HG03196 (cell line): ENCODE measurements around the gene SAXO1.

Experiments
- ATAC-seq: cut with Tn5 transposase; IDR thresholded peaks from one replicate; pipeline ENCODE4 v1.9.1; 2021; ENCODE audit not compliant: unreplicated experiment

Gene SAXO1

DNA sequence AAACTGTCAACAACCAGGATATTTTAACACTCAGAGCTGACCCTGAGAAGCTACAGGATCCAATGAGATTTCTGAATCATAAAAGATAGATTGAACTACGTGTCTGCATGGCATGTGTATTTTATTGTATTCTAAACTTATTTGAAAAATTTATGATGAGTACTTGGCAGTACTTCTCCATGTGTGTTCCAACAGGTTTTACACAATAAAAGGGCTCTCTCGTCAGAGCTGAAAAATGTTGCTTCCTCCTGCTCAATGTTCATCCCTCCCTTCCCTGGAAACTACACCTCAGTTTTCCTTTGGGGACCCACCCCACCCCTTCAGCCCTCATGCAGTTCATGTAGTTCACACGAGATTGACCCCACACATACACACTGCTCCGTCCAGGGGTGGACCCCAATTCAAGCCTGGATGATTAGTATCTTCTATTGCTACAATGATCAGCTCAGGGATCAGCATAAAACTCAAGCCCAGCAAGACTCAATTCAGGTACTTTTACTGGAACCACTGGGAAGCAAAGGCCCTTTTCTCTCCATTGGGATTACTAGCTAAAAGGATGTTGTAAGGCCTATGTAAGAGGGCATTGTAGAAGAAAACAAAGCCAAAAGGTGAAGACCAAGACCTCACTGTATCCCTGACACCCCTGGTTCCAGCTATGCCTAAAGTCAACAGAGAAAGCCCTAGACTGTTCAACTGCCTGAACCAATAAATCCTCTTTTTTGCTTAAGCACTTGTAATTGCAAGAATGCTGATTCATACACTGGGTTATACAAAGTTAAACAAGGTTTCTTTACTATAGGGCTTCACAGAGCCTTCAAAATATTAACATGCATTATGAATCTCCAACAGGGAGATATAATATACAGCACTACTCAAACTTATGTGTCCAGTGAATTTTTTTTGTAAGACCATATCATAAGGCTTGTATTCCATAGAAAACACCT is 112.6 kb downstream of the SAXO1 start:
- no peak for ATAC-seq

- no peak for ATAC-seq
Observed at GRCh38 chr9:18911714-18912342, 121.2 kb downstream of the SAXO1 start.

GRCh38 chr9:18910916-18911315 is 122.1 kb downstream of the SAXO1 start:
- no peak for ATAC-seq

- ATAC-seq: no peak
Observed at GRCh38 chr9:18910435-18910834, 122.6 kb downstream of the SAXO1 start.

- no peak for ATAC-seq
Observed at GRCh38 chr9:18909140-18910018, 123.6 kb downstream of the SAXO1 start.

DNA sequence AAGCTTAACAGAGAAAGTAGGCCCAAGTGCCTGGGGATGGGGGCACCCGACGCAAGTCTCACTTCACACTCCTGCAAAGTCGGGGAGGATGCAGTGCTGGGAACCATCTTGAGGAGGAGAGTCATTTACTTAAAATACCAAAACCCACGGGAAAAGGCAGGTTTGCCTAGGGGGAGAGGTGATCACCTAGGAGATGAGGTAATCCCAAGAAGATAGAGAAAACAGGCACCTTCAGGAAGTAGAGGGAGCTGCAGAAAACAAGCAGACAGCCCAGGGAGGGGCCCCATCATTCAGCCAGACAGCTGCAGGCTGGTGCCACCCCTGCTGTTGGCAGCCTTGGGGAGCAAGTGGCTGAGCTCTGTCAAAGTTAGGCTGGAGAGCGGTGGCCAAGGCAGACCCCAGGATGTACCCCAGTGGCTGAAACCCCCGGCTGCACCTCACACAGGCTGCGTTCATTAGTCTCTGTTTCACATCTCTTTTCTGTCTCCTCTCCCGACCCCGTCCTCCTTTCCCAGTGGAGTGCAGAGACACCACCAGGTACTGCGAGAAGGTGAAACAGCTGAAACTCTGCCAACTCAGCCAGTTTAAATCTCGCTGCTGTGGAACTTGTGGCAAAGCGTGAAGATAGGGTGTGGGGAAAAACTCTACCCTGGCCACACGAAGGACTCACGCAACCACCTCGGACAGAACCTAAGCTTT is 124.9 kb downstream of the SAXO1 start:
- ATAC-seq: no peak

DNA sequence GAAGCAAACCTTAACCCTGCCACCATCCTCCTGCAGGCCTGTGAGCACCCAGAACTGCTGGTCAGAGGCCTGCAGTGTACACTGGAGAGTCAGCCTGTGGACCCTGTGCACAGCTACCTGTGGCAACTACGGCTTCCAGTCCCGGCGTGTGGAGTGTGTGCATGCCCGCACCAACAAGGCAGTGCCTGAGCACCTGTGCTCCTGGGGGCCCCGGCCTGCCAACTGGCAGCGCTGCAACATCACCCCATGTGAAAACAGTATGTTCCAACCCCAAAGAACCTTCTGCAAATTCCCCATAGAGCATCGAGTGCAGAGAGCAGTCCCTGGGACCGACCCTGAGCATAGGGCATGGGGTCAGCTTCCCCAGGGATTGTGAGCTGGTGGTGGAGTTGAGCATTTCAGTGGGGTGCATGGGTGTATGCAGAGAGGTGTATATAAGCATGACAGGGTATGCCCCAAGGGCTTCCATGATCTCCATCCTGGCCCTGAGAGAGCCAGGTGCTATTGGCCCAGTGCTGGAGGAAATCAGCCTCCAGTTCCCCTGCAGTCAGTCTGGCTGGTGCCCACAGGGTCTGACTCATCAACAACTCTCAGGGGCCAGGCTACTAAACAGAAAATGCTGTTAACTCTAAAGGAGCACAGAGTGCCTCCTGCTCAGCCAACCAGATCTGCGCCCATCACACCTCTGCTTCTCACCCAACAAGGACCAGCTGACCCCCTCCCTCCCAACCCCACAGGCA is 126.2 kb downstream of the SAXO1 start:
- no peak for ATAC-seq

DNA sequence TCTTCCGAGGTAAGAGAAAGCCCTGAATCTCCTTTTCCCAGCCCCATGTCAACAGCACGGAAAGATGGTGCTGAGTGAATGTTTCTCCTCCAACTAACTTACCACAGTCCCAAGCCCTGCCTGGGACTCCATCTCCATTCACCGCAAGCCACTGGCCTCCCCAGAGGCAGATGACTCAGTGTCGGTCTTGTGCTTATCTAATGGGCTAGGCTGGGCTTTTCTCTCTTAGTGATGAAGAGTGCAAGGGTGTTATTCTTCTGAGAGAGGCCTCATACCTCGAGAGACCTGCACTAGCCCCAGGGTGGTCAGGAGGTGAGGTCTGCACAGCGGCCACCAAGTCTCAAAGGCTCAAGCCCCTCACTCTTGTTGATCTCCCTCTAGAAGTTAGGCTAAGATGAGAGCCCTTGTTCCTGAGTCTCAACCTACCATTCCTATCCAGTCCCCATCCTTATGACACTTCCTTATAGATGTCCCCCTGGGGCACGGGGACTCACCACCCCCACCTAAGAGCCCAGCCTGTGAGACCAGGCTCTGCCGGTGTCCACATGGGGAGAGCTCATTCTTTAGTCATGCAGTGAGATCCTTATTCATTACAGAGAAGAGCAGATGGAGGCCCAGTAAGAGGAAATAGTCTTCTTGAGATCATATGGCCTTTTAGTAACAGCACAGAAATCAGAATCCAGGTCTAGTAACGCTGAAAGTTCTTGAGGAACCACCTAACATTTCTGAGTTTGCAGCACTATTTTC is 127.0 kb downstream of the SAXO1 start:
- ATAC-seq: no peak

- ATAC-seq: no peak
Observed at GRCh38 chr9:18905028-18905882, 127.8 kb downstream of the SAXO1 start.

- no peak for ATAC-seq
Observed at GRCh38 chr9:18903450-18903849, 129.6 kb downstream of the SAXO1 start.

DNA sequence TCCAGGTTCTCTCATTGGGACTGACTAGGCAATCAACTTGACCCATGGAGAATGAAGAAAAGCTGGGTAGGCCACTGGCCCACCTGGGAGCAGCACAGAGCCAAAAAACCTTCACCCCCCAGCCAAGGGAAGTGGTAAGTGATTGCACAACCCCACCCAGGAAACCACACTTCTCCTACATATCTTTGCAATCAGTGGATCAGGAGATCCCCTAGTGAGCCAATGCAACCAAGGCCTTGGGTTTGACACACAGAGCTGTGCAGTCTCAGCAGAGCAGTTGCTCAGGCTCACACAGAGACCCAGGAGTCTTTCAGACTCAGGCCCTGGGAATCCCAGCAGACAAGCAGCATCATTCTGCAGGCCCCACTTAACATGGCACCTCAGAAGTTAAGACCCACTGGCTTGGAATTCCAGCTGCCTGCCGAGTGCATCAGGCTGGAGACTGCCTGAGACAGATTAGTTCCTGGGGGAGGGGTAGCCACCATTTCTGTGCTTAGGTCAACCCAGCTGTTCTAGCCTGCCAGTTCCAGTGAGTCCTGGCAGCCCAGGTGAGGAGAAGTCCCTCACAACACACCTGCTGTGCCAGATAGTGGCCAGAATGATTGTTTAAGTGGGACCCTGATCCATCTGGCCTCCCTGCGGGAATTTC is 136.4 kb downstream of the SAXO1 start:
- ATAC-seq: no peak

GRCh38 chr9:18896004-18896403 is 137.0 kb downstream of the SAXO1 start:
- no peak for ATAC-seq

DNA sequence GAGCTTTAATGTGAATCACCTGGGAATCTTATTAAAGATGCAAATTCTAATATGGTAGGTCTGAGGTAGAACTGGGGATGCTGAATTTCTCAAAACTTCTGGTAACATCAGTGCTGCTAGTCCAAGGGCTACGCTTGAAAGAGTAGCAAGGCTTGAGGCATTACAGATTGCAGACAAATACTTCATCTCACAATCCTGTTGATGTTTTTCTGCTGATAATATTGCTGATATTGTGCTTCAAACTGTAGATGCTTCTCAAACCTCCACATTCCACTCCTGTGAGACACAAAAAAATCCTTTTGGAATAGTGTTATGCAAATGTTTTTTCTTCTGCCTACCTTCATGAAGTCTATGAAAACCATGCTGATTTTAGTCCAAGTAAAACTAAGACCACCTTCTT is 139.5 kb downstream of the SAXO1 start:
- ATAC-seq: no peak

DNA sequence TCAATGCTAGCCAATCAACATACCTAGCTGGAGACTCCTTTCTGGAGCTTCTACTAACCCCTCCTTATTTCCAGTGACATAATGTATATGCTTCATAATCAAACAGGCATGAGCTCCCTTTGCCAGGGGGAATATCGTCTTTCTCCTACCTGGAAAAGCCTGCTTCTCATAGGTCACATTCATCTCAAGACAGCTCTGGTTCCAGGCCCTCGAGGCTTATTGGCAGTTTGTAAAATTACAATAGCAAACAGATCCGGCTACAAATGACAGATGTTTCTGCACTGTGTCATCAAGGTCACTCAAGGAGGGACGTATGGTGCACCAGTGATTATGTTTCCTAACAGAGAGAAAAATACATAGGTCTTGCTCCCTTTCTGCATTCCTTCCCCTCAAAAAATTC is 140.0 kb downstream of the SAXO1 start:
- ATAC-seq: no peak

- ATAC-seq: no peak
Observed at GRCh38 chr9:18891946-18892670, 140.9 kb downstream of the SAXO1 start.

GRCh38 chr9:18890372-18890771 is 142.6 kb downstream of the SAXO1 start:
- peak; percentile 88 for ATAC-seq

DNA sequence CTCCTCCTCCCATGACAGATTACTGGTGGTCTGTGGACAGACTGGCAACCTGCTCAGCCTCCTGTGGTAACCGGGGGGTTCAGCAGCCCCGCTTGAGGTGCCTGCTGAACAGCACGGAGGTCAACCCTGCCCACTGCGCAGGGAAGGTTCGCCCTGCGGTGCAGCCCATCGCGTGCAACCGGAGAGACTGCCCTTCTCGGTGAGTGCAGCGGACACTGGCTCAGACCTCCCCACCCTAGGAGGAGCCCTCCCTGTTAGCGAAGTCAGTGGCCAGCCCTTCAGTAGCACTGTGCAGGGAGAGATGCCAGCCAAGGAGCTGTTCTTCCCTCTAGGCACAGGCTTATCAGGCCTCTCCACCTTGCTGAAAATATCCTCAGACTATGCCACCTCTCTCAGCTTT is 143.5 kb downstream of the SAXO1 start:
- no peak for ATAC-seq
